22Rv1 (cell line): Measurements from ENCODE around the gene IGSF6.

Experiments
- ZFX ChIP-seq: fragments of 450-650 bp; IDR thresholded peaks from 2 replicates; pipeline ENCODE4 v1.6.1; 2017; ENCODE audit warnings: antibody characterized with exemption, borderline replicate concordance
- TF ChIP-seq, protein P1 (sequence below): fragments of 450-650 bp; IDR thresholded peaks from 2 replicates; pipeline ENCODE4 v1.5.1; 2017; ENCODE audit warnings: mild to moderate bottlenecking

- TF ChIP-seq, protein P1, sequence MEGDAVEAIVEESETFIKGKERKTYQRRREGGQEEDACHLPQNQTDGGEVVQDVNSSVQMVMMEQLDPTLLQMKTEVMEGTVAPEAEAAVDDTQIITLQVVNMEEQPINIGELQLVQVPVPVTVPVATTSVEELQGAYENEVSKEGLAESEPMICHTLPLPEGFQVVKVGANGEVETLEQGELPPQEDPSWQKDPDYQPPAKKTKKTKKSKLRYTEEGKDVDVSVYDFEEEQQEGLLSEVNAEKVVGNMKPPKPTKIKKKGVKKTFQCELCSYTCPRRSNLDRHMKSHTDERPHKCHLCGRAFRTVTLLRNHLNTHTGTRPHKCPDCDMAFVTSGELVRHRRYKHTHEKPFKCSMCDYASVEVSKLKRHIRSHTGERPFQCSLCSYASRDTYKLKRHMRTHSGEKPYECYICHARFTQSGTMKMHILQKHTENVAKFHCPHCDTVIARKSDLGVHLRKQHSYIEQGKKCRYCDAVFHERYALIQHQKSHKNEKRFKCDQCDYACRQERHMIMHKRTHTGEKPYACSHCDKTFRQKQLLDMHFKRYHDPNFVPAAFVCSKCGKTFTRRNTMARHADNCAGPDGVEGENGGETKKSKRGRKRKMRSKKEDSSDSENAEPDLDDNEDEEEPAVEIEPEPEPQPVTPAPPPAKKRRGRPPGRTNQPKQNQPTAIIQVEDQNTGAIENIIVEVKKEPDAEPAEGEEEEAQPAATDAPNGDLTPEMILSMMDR: no peak
- TF ChIP-seq ZFX: no peak
Measured at GRCh38 chr16:21643785-21644184, 8.6 kb downstream of the IGSF6 start.
